Activated CD8-positive, alpha-beta T cell treated with anti-CD3 and anti-CD28 coated beads for 36 hours (primary cell): ENCODE data around the gene FUCA2. TPM values are rescaled to one million over a fixed set of nuclear protein-coding genes. Genes with fewer than 3 reads are reported as not detected.
"Not testable (repeated sequence)": the region's sequence is repeated elsewhere in the genome, so short reads cannot be mapped to it uniquely, and the experiment has no call there.

Source experiments
- ATAC-seq: fragments of 200-7000 bp; cut with Tn5 transposase; one replicate; pipeline ENCODE4 v1.10.0; 2021; ENCODE audit warnings: mild to moderate bottlenecking, moderate library complexity
- CTCF ChIA-PET: fragments of 350-600 bp; sonication (Branson Sonifier 250); formaldehyde crosslinking; loops from one replicate; lab custom pipeline; 2021; ENCODE audit warnings: antibody characterized with exemption; lab: Charles Lee
- POLR2A ChIA-PET: fragments of 350-600 bp; sonication (Branson Sonifier 250); formaldehyde crosslinking; loops from one replicate; lab custom pipeline; 2021; ENCODE audit warnings: antibody characterized with exemption; lab: Charles Lee
- DNase-seq: peaks from one replicate; pipeline ENCODE4 v3.0.0-alpha.2; 2020
- H3K27ac Mint-ChIP-seq: one replicate; pipeline ENCODE4 v1.8.0; 2021; ENCODE audit warnings: mild to moderate bottlenecking, mixed read lengths
- H3K27me3 Mint-ChIP-seq: one replicate; pipeline ENCODE4 v1.8.0; 2021; ENCODE audit warnings: mixed read lengths
- H3K36me3 Mint-ChIP-seq: one replicate; pipeline ENCODE4 v1.8.0; 2021; ENCODE audit warnings: low read depth, mixed read lengths
- H3K4me1 Mint-ChIP-seq: one replicate; pipeline ENCODE4 v1.8.0; 2021; ENCODE audit warnings: low read depth, mixed read lengths
- H3K4me3 Mint-ChIP-seq: one replicate; pipeline ENCODE4 v1.8.0; 2021; ENCODE audit warnings: mild to moderate bottlenecking, moderate library complexity, mixed read lengths
- H3K9me3 Mint-ChIP-seq: one replicate; pipeline ENCODE4 v1.8.0; 2021; ENCODE audit warnings: mixed read lengths
- CTCF ChIP-seq: fragments of 200-600 bp; IDR thresholded peaks from one replicate; pipeline ENCODE4 v1.8.0; 2022; ENCODE audit warnings: antibody characterized with exemption, mild to moderate bottlenecking
- intact Hi-C: fragments of 100-400 bp; cut with micrococcal nuclease; formaldehyde crosslinking; loops from one replicate; pipeline ENCODE4 v1.10.0; 2022
- total RNA-seq, 2 experiments: library from RNA; stranded (reverse); gene quantifications; one replicate each; pipeline ENCODE4 v1.2.3, GENCODE V29; 2021

The FUCA2 gene
- total RNA-seq, 2 experiments from 2014 or later = 6.6 to 8.5 TPM

DNA sequence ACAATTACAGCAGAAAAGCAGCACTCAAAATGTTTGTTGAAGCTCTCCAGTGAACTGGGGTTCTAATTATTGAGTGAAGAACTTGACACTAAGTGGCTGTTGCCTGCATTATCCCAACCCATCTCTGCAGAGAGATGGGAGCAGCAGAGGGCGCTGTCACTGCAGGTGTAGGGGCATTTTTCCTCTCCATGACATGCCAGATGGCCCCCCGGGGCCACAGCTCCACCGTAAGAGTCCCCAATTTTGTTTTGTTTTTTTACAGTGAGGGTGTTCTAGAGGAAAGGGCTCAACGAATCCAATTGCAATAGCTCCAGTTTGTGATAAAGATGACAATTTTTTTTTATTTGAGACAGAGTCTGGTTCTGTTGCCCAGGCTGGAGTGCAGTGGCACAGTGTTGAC, 1.9 kb upstream of the FUCA2 start:
- ChIA-PET POLR2A (interaction anchor here (0.7 kb wide), 1 partner anchor 570 kb away, joined by 3 read pairs; no protein-coding TSS in a partner anchor), CTCF (interaction anchor here (0.6 to 3.6 kb wide), 22 partner anchors 8 to 501 kb away, joined by 3 to 18 read pairs (median 4); no protein-coding TSS in a partner anchor)
- H3K27me3 Mint-ChIP-seq = no peaks in the 10 kb centered on the region
- peak; percentile 72 for TF ChIP-seq CTCF
- peak; percentile 29 for ATAC-seq
- H3K36me3 Mint-ChIP-seq = peaks cover 12% of the 10 kb centered on the region
- intact Hi-C loops = no loop called here
- peak overlapping the region; percentile 45 for H3K4me3 Mint-ChIP-seq
- H3K9me3 Mint-ChIP-seq = no peaks in the 10 kb centered on the region
- H3K27ac Mint-ChIP-seq = no peak overlapping the region
- H3K4me1 Mint-ChIP-seq = peaks cover 21% of the 10 kb centered on the region
- peak; percentile 72 for DNase-seq

DNA sequence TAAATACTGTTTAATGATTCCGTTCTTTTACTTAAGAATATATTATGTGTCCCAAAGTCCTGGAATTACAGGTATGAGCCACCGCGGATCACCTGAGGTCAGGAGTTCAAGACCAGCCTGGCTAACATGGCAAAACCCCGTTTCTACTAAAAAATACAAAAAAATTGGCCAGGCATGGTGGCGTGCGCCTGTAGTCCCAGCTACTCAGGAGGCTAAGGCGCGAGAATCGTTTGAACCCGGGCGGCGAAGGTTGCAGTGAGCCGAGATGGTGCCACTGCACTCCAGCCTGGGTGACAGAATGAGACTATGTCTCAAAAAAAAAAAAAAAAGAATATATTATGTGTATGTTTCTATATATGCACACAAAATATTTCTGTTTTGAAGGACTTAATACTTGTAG, 1.2 kb downstream of the FUCA2 start:
- H3K9me3 Mint-ChIP-seq, ATAC-seq, intact Hi-C loops, H3K27me3 Mint-ChIP-seq, DNase-seq: not testable (repeated sequence)
- ChIA-PET POLR2A (interaction anchor here (1.3 to 2.0 kb wide), 3 partner anchors 9 to 60 kb away, joined by 4 to 10 read pairs (median 4); partner anchors contain the start of genes ADAT2 and PEX3), CTCF (interaction anchor here (0.9 to 3.6 kb wide), 3 partner anchors 11 to 504 kb away, joined by 4 to 18 read pairs (median 9); no protein-coding TSS in a partner anchor)
- Mint-ChIP-seq H3K27ac (peak overlapping the region; percentile 94), H3K4me1 (peaks cover 20% of the 10 kb centered on the region), H3K36me3 (peaks cover 22% of the 10 kb centered on the region), H3K4me3 (peak overlapping the region; percentile 85)

DNA sequence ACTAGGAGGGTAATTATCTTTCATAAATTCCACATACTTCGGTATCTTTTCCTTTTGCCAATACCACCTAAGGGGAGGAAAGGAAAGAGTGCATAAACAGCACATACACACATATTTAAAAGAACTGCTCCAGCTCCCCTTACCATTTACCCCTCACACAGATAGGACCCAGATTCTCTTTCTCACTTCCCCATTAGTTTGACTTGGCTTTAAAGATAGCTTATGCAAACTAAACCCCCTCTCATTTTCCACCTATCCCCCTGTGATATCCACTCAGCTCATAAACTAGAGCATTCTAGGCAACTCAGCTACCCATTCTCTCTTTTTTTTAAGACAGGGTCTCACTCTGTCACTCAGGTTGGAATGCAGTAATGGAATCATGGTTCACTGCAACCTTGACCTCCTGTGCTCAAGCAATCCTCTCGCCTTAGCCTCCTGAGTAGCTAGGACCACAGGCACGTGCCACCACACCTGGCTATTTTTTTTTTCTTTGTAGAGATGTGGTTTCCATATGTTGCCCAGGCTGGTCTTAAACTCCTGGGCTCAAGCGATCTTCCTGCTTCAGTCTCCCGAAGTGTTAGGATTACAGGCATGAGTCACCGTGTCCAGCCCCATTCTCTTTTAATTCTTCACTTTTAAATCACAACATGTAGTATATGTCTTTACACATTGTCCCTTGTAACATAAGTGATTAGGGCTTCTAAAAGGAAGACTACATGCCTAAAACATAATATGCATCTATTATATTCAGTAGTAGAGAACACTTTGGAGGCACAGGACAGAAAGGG, 4.0 kb downstream of the FUCA2 start:
- intact Hi-C loops = no loop called here
- H3K4me3 Mint-ChIP-seq = no peak overlapping the region
- H3K27me3 Mint-ChIP-seq = no peaks in the 10 kb centered on the region
- POLR2A ChIA-PET = no interaction called here
- CTCF ChIA-PET = interaction anchor here (0.7 to 1.6 kb wide), 2 partner anchors 21 to 60 kb away, joined by 3 read pairs; no protein-coding TSS in a partner anchor
- no peak for TF ChIP-seq CTCF
- DNase-seq (no peak), ATAC-seq (no peak)
- H3K9me3 Mint-ChIP-seq = no peaks in the 10 kb centered on the region
- peaks cover 17% of the 10 kb centered on the region for H3K36me3 Mint-ChIP-seq
- peaks cover 15% of the 10 kb centered on the region for H3K4me1 Mint-ChIP-seq
- no peak overlapping the region for H3K27ac Mint-ChIP-seq

GRCh38 chr6:143506620-143507019, 4.9 kb downstream of the FUCA2 start:
- no peak for DNase-seq
- POLR2A ChIA-PET = no interaction called here
- no peak overlapping the region for H3K27ac Mint-ChIP-seq
- CTCF ChIA-PET = interaction anchor here (1.6 kb wide), 1 partner anchor 22 kb away, joined by 3 read pairs; no protein-coding TSS in a partner anchor
- no peak for ATAC-seq
- peaks cover 12% of the 10 kb centered on the region for H3K4me1 Mint-ChIP-seq
- H3K9me3 Mint-ChIP-seq = no peaks in the 10 kb centered on the region
- TF ChIP-seq CTCF = no peak
- no peaks in the 10 kb centered on the region for H3K27me3 Mint-ChIP-seq
- no peak overlapping the region for H3K4me3 Mint-ChIP-seq
- intact Hi-C loops = no loop called here
- H3K36me3 Mint-ChIP-seq = peaks cover 14% of the 10 kb centered on the region

GRCh38 chr6:143506199-143506598, 5.3 kb downstream of the FUCA2 start:
- peaks cover 14% of the 10 kb centered on the region for H3K36me3 Mint-ChIP-seq
- ChIA-PET POLR2A (no interaction called here), CTCF (interaction anchor here (1.6 kb wide), 1 partner anchor 23 kb away, joined by 3 read pairs; no protein-coding TSS in a partner anchor)
- no peaks in the 10 kb centered on the region for H3K9me3 Mint-ChIP-seq
- no peak for TF ChIP-seq CTCF
- peaks cover 12% of the 10 kb centered on the region for H3K4me1 Mint-ChIP-seq
- intact Hi-C loops = no loop called here
- H3K4me3 Mint-ChIP-seq = no peak overlapping the region
- ATAC-seq (no peak), DNase-seq (no peak)
- no peak overlapping the region for H3K27ac Mint-ChIP-seq
- no peaks in the 10 kb centered on the region for H3K27me3 Mint-ChIP-seq
